Measurements from ENCODE around the gene TOMM7. TPM values are rescaled to one million over a fixed set of nuclear protein-coding genes. Genes with fewer than 3 reads are reported as not detected.

Gene TOMM7
- polyA plus RNA-seq, 2 of the 4 experiments (the other 2 are of a cell fraction): 526 to 685 TPM

DNA sequence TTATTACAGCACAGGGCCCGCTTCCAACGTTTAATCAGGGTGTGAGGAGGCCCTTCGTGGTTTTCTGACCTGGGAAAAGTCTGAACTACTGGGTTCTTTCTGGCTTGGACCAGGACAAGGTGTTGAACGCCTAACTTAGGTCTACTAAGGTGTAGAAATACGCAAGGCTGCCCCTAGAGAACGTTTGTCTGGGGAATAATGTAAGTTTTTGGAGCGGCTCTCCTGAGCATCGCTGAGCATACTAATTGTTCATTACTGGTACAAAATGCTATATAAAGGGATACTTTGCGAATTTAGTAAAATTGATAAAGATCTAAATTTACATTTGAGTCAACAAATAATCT lies 32.4 kb upstream of the TOMM7 start:
- 9% methylated on average over 9 of the region's 9 CpGs for WGBS (ENCODE audit: missing lambda C conversion rate)
- POLR2A ChIA-PET: interaction anchor here (2.0 kb wide), 1 partner anchor 294 kb away, joined by 6 read pairs; no protein-coding TSS in a partner anchor
- peak in 1 of 2 experiments; percentile 25 for DNase-seq (ENCODE audit: low read depth in 1 of 2, low spot score in 1 of 2)

DNA sequence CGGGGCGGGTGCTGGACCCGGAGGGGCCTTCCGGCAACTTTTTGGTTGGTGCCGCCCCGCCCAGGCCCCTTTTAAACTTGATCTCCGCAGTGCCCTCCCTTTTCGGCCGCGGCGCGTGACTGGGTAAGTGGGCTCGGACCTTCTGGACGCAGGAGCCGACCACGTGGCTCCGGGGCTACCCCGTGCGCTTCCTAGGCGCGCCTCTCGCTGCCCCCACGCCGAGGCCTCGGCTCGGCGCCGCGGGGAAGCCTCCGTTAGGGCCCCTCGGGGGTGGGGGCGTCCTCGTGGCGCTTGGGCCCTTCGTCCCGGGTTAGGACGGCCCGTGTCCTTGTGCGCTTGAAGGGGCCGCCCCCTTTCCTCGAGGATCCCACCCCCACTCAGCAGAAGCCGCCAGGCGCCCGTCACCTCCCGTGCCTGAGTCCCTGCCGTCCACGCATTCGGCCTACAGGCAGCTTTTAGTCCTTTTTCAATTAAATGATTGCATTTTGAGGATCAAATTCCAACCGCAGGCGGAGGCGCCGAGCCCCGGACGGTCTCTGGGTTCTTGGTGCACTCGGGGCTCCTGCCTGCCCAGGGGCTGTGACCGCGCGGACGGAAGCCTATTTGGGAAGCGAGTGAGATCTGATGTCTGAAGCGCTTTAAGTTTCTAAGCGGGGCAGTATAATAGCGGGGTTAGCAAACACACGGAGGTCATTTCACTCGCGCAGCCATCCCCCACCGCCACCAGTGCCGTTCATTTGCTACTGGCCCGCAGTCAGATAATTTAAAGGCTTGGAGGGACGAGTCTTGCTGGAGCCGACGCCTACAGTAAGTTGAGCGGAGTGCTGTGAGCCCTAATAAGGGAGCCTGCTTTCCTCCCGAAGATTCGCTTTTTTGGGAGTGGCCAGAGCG lies 31.8 kb upstream of the TOMM7 start:
- H3K4me3 ChIP-seq: peak overlapping the region; percentile 89
- no peaks in the 10 kb centered on the region for H3K9me3 ChIP-seq
- peaks cover 41% of the 10 kb centered on the region for H3K4me1 ChIP-seq
- H3K27ac ChIP-seq: peak overlapping the region; percentile 96 to 97
- under 1% methylated on average over 36 of the region's 76 CpGs for WGBS (ENCODE audit: missing lambda C conversion rate)
- ChIA-PET POLR2A (interaction anchor here (2.0 kb wide), 1 partner anchor 293 kb away, joined by 6 read pairs; no protein-coding TSS in a partner anchor), CTCF (interaction anchor here (0.6 to 2.3 kb wide), 10 partner anchors 12 to 201 kb away, joined by 3 to 10 read pairs (median 3); no protein-coding TSS in a partner anchor)
- DNase-seq (ENCODE audit: low read depth in 1 of 2, low spot score in 1 of 2): peak; percentile 85 to 90
- FAIRE-seq: no peak
- peak overlapping the region; percentile 98 for H3K4me2 ChIP-seq
- peak; percentile 74 to 85 for ATAC-seq
- TF ChIP-seq HOXB13 (CRISPR knock-in tag; IDR thresholded peaks at IDR 0.05; ENCODE audit: low read depth) (no peak), CHD2 (IDR thresholded peaks at IDR 0.05; ENCODE audit: low read length, partially characterized antibody) (no peak), FOXS1 (CRISPR knock-in tag; IDR thresholded peaks at IDR 0.05) (no peak), POLR2A (IDR thresholded peaks at IDR 0.05; ENCODE audit: low read length) (peak; percentile 86), GATA3 (IDR thresholded peaks at IDR 0.05; ENCODE audit: borderline replicate concordance) (no peak), CBX2 (IDR thresholded peaks at IDR 0.05; ENCODE audit: borderline replicate concordance, low read depth) (no peak), ESRRA (IDR thresholded peaks at IDR 0.05; ENCODE audit: borderline replicate concordance, low read length) (no peak), JUNB (IDR thresholded peaks at IDR 0.05) (no peak), HEYL (CRISPR knock-in tag; IDR thresholded peaks at IDR 0.05) (no peak), NPAS2 (CRISPR knock-in tag; IDR thresholded peaks at IDR 0.05; ENCODE audit: borderline replicate concordance) (peak; percentile 58; the same call in 1 of the 2 replicates), MYC (IDR thresholded peaks at IDR 0.05; ENCODE audit: borderline replicate concordance, low read length) (peak; percentile 97), RAD21 (conservative IDR thresholded peaks at IDR 0.05 in 1 of 2, IDR thresholded peaks at IDR 0.05 in 1 of 2) (no peak; a peak in 3 of 5 replicates), HOXA7 (CRISPR knock-in tag; IDR thresholded peaks at IDR 0.05) (0 out of 2 replicates have a peak, but pooled peaks have one; percentile 30), EHMT2 (IDR thresholded peaks at IDR 0.05; ENCODE audit: low read depth) (no peak), CEBPB (IDR thresholded peaks at IDR 0.05) (0 out of 4 replicates have a peak, but pooled peaks of 1 of the 2 experiments have one; percentile 8), KDM1A (IDR thresholded peaks at IDR 0.05; ENCODE audit: low read depth) (no peak), EP300 (IDR thresholded peaks at IDR 0.05) (no peak), ZC3H11A (IDR thresholded peaks at IDR 0.05) (no peak)
- TF ChIP-seq, protein P1, sequence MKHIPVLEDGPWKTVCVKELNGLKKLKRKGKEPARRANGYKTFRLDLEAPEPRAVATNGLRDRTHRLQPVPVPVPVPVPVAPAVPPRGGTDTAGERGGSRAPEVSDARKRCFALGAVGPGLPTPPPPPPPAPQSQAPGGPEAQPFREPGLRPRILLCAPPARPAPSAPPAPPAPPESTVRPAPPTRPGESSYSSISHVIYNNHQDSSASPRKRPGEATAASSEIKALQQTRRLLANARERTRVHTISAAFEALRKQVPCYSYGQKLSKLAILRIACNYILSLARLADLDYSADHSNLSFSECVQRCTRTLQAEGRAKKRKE (CRISPR knock-in tag; IDR thresholded peaks at IDR 0.05; ENCODE audit: low read depth): no peak
- TF ChIP-seq, protein P2, sequence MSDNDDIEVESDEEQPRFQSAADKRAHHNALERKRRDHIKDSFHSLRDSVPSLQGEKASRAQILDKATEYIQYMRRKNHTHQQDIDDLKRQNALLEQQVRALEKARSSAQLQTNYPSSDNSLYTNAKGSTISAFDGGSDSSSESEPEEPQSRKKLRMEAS (IDR thresholded peaks at IDR 0.05): peak; percentile 100
- TF ChIP-seq, protein P3, sequence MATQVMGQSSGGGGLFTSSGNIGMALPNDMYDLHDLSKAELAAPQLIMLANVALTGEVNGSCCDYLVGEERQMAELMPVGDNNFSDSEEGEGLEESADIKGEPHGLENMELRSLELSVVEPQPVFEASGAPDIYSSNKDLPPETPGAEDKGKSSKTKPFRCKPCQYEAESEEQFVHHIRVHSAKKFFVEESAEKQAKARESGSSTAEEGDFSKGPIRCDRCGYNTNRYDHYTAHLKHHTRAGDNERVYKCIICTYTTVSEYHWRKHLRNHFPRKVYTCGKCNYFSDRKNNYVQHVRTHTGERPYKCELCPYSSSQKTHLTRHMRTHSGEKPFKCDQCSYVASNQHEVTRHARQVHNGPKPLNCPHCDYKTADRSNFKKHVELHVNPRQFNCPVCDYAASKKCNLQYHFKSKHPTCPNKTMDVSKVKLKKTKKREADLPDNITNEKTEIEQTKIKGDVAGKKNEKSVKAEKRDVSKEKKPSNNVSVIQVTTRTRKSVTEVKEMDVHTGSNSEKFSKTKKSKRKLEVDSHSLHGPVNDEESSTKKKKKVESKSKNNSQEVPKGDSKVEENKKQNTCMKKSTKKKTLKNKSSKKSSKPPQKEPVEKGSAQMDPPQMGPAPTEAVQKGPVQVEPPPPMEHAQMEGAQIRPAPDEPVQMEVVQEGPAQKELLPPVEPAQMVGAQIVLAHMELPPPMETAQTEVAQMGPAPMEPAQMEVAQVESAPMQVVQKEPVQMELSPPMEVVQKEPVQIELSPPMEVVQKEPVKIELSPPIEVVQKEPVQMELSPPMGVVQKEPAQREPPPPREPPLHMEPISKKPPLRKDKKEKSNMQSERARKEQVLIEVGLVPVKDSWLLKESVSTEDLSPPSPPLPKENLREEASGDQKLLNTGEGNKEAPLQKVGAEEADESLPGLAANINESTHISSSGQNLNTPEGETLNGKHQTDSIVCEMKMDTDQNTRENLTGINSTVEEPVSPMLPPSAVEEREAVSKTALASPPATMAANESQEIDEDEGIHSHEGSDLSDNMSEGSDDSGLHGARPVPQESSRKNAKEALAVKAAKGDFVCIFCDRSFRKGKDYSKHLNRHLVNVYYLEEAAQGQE (IDR thresholded peaks at IDR 0.05): no peak

More for the DNA sequence above, 32.4 kb upstream of the TOMM7 start:
- ATAC-seq: no peak; a peak in 1 of 6 replicates
- Histone ChIP-seq H3K9me3 (no peaks in the 10 kb centered on the region), H3K27ac (peak overlapping the region; percentile 96 to 97), H3K4me1 (peaks cover 47% of the 10 kb centered on the region), H3K4me3 (peak overlapping the region; percentile 89), H3K4me2 (peak overlapping the region; percentile 98)
- TF ChIP-seq, protein P4, sequence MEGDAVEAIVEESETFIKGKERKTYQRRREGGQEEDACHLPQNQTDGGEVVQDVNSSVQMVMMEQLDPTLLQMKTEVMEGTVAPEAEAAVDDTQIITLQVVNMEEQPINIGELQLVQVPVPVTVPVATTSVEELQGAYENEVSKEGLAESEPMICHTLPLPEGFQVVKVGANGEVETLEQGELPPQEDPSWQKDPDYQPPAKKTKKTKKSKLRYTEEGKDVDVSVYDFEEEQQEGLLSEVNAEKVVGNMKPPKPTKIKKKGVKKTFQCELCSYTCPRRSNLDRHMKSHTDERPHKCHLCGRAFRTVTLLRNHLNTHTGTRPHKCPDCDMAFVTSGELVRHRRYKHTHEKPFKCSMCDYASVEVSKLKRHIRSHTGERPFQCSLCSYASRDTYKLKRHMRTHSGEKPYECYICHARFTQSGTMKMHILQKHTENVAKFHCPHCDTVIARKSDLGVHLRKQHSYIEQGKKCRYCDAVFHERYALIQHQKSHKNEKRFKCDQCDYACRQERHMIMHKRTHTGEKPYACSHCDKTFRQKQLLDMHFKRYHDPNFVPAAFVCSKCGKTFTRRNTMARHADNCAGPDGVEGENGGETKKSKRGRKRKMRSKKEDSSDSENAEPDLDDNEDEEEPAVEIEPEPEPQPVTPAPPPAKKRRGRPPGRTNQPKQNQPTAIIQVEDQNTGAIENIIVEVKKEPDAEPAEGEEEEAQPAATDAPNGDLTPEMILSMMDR (IDR thresholded peaks at IDR 0.05): no peak
- TF ChIP-seq ESRRA (IDR thresholded peaks at IDR 0.05; ENCODE audit: borderline replicate concordance, low read length): no peak
- TF ChIP-seq EHF (CRISPR knock-in tag; IDR thresholded peaks at IDR 0.05): no peak
- no peak for TF ChIP-seq HOXB13 (CRISPR knock-in tag; IDR thresholded peaks at IDR 0.05; ENCODE audit: low read depth)
- no peak for TF ChIP-seq HEYL (CRISPR knock-in tag; IDR thresholded peaks at IDR 0.05)
- no peak for TF ChIP-seq HDAC2 (IDR thresholded peaks at IDR 0.05)
- TF ChIP-seq PHF8 (IDR thresholded peaks at IDR 0.05; ENCODE audit: borderline replicate concordance, low read depth): no peak
- TF ChIP-seq, protein P5, sequence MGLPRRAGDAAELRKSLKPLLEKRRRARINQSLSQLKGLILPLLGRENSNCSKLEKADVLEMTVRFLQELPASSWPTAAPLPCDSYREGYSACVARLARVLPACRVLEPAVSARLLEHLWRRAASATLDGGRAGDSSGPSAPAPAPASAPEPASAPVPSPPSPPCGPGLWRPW (IDR thresholded peaks at IDR 0.05): no peak
- TF ChIP-seq EP300 (IDR thresholded peaks at IDR 0.05): no peak
- no peak for TF ChIP-seq RNF2 (IDR thresholded peaks at IDR 0.05; ENCODE audit: borderline replicate concordance, low read depth)
- TF ChIP-seq, protein P6, sequence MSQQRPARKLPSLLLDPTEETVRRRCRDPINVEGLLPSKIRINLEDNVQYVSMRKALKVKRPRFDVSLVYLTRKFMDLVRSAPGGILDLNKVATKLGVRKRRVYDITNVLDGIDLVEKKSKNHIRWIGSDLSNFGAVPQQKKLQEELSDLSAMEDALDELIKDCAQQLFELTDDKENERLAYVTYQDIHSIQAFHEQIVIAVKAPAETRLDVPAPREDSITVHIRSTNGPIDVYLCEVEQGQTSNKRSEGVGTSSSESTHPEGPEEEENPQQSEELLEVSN (IDR thresholded peaks at IDR 0.05; ENCODE audit: borderline replicate concordance, low read depth): no peak
- CTCF ChIA-PET: interaction anchor here (0.6 to 1.6 kb wide), 5 partner anchors 11 to 201 kb away, joined by 3 to 10 read pairs (median 3); no protein-coding TSS in a partner anchor
- no peak for FAIRE-seq
